Naive B cell (primary cell): Measurements from ENCODE around the gene DEGS1. TPM values are rescaled to one million over a fixed set of nuclear protein-coding genes. Genes with fewer than 3 reads are reported as not detected.
A peak's percentile ranks its signal among the peaks of the same experiment; 100 is the strongest.

Source experiments
- ATAC-seq, 2 donors: fragments of 150-1000 bp; cut with Tn5 transposase; 2 replicates each; pipeline ENCODE4 v1.10.0; 2021; ENCODE audit warnings: low read depth in 2 of 2, mild to moderate bottlenecking in 2 of 2, moderate library complexity in 2 of 2
- DNase-seq: peaks from one replicate; pipeline ENCODE4 v3.0.0; 2022
- H3K27ac Mint-ChIP-seq, 6 donors: one replicate each; pipeline ENCODE4 v1.8.0; 2020 to 2022; ENCODE audit warnings: mild to moderate bottlenecking in 6 of 6, mixed read lengths in 6 of 6, moderate library complexity in 5 of 6, inconsistent platforms in 2 of 6
- H3K27me3 Mint-ChIP-seq, 3 donors: one replicate each; pipeline ENCODE4 v1.8.0; 2021 to 2022; ENCODE audit warnings: mixed read lengths in 3 of 3, mild to moderate bottlenecking in 1 of 3
- H3K36me3 Mint-ChIP-seq, 2 donors: one replicate each; pipeline ENCODE4 v1.8.0; 2020 to 2022; ENCODE audit warnings: mixed read lengths in 2 of 2, inconsistent platforms in 1 of 2, mild to moderate bottlenecking in 1 of 2
- H3K4me1 Mint-ChIP-seq, 3 donors: one replicate each; pipeline ENCODE4 v1.8.0; 2020 to 2022; ENCODE audit warnings: mixed read lengths in 3 of 3, inconsistent platforms in 1 of 3, mild to moderate bottlenecking in 1 of 3, moderate library complexity in 1 of 3
- H3K4me3 Mint-ChIP-seq, 8 donors: one replicate each; pipeline ENCODE4 v1.8.0; 2020 to 2022; ENCODE audit warnings: mild to moderate bottlenecking in 8 of 8, mixed read lengths in 8 of 8, moderate library complexity in 8 of 8, inconsistent platforms in 2 of 8
- H3K9me3 Mint-ChIP-seq, 7 donors: one replicate each; pipeline ENCODE4 v1.8.0; 2020 to 2022; ENCODE audit warnings: mixed read lengths in 7 of 7, mild to moderate bottlenecking in 5 of 7, inconsistent platforms in 2 of 7, moderate library complexity in 1 of 7
- polyA plus RNA-seq, 6 donors: library from polyadenylated mRNA; unstranded; fragments of 300-500 nt; fragmentation: Illumina TruSeq; gene quantifications; one replicate each; pipeline ENCODE4 v1.2.3, GENCODE V29; 2021; ENCODE audit warnings: low read depth in 6 of 6

Gene DEGS1
- polyA plus RNA-seq, 6 donors from 2014 or later, result 153 to 219 (median 172) TPM

DNA sequence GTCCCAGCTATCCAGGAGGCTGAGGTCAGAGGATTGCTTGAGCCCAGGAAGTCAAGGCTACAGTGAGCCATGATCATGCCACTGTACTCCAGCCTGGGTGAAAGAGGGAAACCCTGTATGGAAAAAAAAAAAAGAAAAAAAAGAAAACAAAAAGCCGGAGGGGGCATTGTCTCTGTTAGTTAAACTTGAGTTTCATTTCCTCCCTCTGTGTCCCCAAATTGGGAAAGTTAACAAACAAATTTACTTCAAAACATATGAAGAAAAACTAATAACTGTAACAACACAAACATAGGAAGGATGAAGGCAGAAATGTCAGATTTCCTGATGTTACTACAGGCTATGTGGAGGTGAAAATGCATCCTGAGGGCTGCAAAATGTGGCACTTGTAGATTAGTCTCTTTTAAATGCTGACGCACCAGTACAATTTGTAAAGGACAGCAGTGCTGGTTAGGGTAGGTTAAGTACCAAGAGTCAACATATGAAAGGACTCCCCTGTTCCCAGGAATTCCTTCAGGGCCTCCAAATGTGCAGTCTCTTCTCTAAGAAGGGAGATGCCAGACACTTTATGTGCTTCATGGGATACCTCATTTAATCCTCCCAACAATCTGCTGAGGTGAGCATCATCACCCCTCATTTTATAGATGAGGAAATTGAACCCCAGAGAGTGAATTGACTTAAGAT lies 52.9 kb downstream of the DEGS1 start:
- Mint-ChIP-seq H3K9me3 (no peaks in the 10 kb centered on the region), H3K4me1 (peaks cover 0 to 33% (median 19%) of the 10 kb centered on the region in 3 donors), H3K27me3 (no peaks in the 10 kb centered on the region), H3K36me3 (peaks cover 5 to 15% of the 10 kb centered on the region in 2 donors), H3K27ac (peak overlapping the region in 5 of 6 donors; percentile 13 to 84 (median 70)), H3K4me3 (no peak overlapping the region)
- ATAC-seq (peak in 1 of 2 donors; percentile 84), DNase-seq (no peak)

DNA sequence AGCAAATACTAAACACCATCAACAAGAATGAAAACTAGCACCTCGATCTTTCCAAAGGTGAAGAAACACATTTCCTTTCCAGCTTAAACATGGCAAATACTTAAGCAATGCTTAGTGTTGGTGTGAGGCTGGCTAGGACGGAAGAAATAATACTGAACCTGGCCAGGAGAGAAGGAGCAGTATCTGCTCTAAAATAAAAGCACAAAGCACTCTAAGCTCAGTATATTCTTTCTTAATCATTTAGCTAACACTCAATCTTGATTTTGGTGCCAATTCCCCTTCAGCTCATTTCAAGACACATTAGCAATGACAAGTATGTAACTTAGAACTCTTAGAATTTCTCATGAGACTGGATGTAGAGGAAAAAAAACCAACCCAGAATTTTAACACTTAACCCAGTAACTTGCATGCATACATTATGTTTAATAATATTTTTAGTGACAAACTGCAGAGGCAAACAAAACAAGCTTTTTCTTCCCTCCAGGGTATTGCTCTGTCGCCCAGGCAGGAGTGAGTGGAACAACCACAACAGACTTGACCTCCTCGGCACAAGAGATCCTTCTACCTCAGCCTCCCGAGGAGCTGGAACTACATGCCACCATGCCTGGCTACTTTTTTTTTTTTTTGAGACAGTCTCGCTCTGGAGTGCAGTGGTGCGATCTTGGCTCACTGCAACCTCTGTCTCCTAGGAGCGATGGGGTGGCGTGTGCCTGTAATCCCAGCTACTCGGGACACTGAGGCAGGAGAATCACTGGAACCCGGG lies 54.3 kb downstream of the DEGS1 start:
- peaks cover 0 to 10% of the 10 kb centered on the region in 2 donors for H3K36me3 Mint-ChIP-seq

DNA sequence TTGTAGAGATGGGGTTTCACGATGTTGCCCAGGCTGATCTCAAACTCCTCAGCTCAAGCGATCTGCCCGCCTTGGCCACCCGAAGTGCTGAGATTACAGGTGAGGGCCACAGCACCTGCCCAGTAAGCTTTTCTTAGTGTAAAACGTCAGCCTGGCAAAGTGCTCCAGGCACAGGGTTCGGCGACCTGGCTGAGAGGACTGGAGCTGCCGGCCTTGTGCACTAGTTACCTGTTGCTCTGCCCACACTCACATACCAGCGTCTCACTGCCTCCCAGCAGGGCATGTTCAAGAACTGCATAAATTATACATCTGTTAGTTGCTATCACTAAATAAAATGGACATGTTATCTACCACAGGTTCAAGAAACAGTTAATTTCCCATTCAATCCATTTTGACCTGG lies 55.2 kb downstream of the DEGS1 start:
- DNase-seq (no peak), ATAC-seq (no peak)
- Mint-ChIP-seq H3K36me3 (peaks cover 0 to 7% of the 10 kb centered on the region in 2 donors), H3K27me3 (no peaks in the 10 kb centered on the region), H3K27ac (peak overlapping the region in 3 of 6 donors; percentile 4 to 13 (median 11)), H3K4me3 (peak overlapping the region in 1 of 8 donors; percentile 0), H3K4me1 (peaks cover 4 to 33% (median 19%) of the 10 kb centered on the region in 3 donors), H3K9me3 (no peaks in the 10 kb centered on the region)

More for the DNA sequence above, 54.3 kb downstream of the DEGS1 start:
- H3K27me3 Mint-ChIP-seq, result no peaks in the 10 kb centered on the region
- no peak overlapping the region for H3K4me3 Mint-ChIP-seq
- no peaks in the 10 kb centered on the region for H3K9me3 Mint-ChIP-seq
- H3K4me1 Mint-ChIP-seq, result peaks cover 4 to 33% (median 19%) of the 10 kb centered on the region in 3 donors
- DNase-seq (no peak), ATAC-seq (no peak)
- H3K27ac Mint-ChIP-seq, result peak overlapping the region in 4 of 6 donors; percentile 4 to 83 (median 32)

DNA sequence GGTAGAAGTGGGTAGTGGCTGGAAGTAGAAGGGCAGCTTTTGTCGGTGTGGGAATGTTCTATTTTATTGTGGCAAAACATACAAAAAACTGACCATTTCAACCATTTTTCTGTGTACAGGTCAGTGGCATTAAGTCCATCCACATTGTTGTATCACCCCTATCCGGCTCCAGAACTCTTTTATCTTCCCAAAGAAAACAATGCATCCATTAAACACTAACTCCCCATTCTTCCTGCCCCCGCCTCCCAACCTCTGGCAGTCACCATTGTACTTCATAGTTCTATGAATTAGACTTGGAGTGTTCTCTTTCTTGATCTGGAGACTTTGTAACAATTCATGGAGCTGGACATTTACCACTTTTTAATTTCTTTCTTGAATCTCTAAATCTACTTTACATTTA lies 55.7 kb downstream of the DEGS1 start:
- Mint-ChIP-seq H3K4me1 (peaks cover 4 to 28% (median 19%) of the 10 kb centered on the region in 3 donors), H3K36me3 (peaks cover 0 to 7% of the 10 kb centered on the region in 2 donors), H3K4me3 (no peak overlapping the region), H3K27me3 (no peaks in the 10 kb centered on the region), H3K27ac (peak overlapping the region in 3 of 6 donors; percentile 7 to 13 (median 11)), H3K9me3 (no peaks in the 10 kb centered on the region)
- DNase-seq, result no peak
- ATAC-seq, result no peak

Other genes starting within 250 kb of the DEGS1 start
- 10 to 100 TPM; 22.7 to 37.2 (median 25.8) TPM for gene FBXO28, start 69.1 kb upstream of the DEGS1 start, polyA plus RNA-seq
- gene NVL, start 146.9 kb downstream of the DEGS1 start, polyA plus RNA-seq, result 10 to 100 TPM; 12.0 to 34.4 (median 22.2) TPM
- gene CNIH4, start 173.6 kb downstream of the DEGS1 start, polyA plus RNA-seq, result 10 to 100 TPM; 29.4 to 49.8 (median 33.6) TPM